Measurements from ENCODE around the gene MAPK11. TPM values are rescaled to one million over a fixed set of nuclear protein-coding genes. Genes with fewer than 3 reads are reported as not detected.

Gene MAPK11
- total RNA-seq, 2 experiments from 2014 or later, result 5.9 to 6.2 TPM

DNA sequence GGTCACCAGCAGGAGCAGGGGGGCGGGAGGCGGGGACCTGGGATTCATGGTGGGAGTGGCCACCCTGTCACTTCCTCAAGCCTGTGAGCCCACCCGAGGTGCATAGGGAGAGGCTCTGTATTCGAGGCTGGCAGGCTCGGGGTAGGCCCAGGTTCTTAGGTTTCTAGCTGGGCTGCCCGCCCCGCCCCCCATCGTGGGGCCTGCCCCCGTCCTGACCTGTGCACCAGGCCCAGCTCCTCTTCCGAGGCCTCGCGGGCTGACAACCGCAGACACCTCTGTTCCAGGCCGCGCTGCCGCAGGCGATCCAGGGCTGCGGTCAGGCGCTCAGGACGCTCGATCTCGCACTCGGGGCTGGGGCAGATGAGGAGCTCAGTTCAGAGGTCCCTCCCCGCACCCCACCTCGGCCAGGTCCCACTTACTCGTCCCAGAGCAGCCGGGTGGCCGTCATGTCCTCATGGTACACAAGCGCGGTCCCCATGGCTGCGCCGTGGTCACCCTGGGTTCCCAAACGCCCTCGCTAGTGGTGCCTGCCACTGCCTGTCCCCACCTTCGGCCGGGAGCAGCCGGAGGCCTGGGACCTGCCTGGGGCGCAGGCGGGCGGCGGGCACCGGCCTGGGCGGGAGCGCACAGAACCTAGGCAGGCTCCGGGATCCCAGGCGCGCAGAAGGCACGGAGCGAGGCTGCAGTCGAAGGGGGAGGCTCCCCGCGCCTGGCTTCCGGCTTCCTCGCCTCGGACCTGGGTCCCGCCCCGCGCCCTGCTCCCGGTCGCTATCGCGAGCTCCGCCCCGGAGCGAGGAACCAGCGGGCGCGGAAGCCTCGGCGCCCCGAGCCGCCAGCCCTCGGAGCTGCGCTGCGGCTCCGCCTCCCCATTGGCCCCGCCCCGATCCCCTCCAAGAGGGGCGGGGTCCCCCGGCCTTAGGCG is 19.4 kb downstream of the MAPK11 start, which contains the start of gene HDAC10:
Gene HDAC10 (minus strand): TSS at position 711 of the 922 bp plus-strand sequence. CDS start 233 bp downstream, at position 478.
- Mint-ChIP-seq H3K9me3 (no peaks in the 10 kb centered on the region), H3K4me3 (peak within 1 kb of the TSS; percentile 85), H3K27ac (peak within 1 kb of the TSS; percentile 81), H3K36me3 (ENCODE audit: low read depth) (peaks cover 9% of the 10 kb centered on the region), H3K27me3 (no peaks in the 10 kb centered on the region), H3K4me1 (ENCODE audit: low read depth) (peaks cover 15% of the 10 kb centered on the region)
- TF ChIP-seq, protein P1, sequence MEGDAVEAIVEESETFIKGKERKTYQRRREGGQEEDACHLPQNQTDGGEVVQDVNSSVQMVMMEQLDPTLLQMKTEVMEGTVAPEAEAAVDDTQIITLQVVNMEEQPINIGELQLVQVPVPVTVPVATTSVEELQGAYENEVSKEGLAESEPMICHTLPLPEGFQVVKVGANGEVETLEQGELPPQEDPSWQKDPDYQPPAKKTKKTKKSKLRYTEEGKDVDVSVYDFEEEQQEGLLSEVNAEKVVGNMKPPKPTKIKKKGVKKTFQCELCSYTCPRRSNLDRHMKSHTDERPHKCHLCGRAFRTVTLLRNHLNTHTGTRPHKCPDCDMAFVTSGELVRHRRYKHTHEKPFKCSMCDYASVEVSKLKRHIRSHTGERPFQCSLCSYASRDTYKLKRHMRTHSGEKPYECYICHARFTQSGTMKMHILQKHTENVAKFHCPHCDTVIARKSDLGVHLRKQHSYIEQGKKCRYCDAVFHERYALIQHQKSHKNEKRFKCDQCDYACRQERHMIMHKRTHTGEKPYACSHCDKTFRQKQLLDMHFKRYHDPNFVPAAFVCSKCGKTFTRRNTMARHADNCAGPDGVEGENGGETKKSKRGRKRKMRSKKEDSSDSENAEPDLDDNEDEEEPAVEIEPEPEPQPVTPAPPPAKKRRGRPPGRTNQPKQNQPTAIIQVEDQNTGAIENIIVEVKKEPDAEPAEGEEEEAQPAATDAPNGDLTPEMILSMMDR (IDR thresholded peaks at IDR 0.05), result no peak
- CTCF ChIA-PET, result interaction anchor here (1.0 to 3.3 kb wide), 15 partner anchors 8 to 371 kb away, joined by 3 to 33 read pairs (median 5); partner anchors contain the start of genes DENND6B, MAPK12 and SCO2
- POLR2A ChIA-PET, result interaction anchor here (0.6 to 3.1 kb wide), 10 partner anchors 11 to 274 kb away, joined by 3 to 13 read pairs (median 3); partner anchors contain the start of genes LMF2, NCAPH2 and SCO2
- ATAC-seq (peak; percentile 89), DNase-seq (peak; percentile 90)
- intact Hi-C loops (cut with micrococcal nuclease), result loop anchor here (5.0 kb wide), 1 partner anchor 91 kb away; the partner anchor contains the start of gene PPP6R2

DNA sequence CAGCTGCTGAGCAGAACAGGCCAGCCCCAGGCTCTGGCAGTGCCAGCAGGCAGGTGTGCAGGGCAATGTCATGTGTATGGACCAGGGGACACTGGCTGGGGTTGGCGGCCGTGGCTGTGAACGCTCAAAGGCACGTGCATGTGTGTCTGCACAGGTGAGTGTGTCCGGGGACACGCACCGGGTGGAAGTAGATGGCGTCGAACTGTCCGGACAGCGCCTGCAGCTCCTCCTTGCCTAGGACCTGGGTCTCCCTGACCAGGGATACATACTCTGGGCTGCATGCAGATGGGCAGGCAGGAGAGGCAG is 20.0 kb downstream of the MAPK11 start:
- Mint-ChIP-seq H3K9me3 (no peaks in the 10 kb centered on the region), H3K4me1 (ENCODE audit: low read depth) (peaks cover 18% of the 10 kb centered on the region), H3K4me3 (peak overlapping the region; percentile 85), H3K36me3 (ENCODE audit: low read depth) (peaks cover 11% of the 10 kb centered on the region), H3K27me3 (no peaks in the 10 kb centered on the region), H3K27ac (no peak overlapping the region)
- TF ChIP-seq, protein P1 (IDR thresholded peaks at IDR 0.05), result no peak
- CTCF ChIA-PET, result interaction anchor here (1.0 to 3.3 kb wide), 7 partner anchors 10 to 275 kb away, joined by 3 to 33 read pairs (median 6); partner anchors contain the start of genes MAPK12 and SCO2
- intact Hi-C loops (cut with micrococcal nuclease), result loop anchor here (5.0 kb wide), 1 partner anchor 92 kb away; the partner anchor contains the start of gene PPP6R2
- no peak for ATAC-seq
- no peak for DNase-seq
- POLR2A ChIA-PET, result interaction anchor here (0.6 to 3.1 kb wide), 8 partner anchors 11 to 275 kb away, joined by 3 to 13 read pairs (median 3); partner anchors contain the start of genes LMF2, NCAPH2 and SCO2

DNA sequence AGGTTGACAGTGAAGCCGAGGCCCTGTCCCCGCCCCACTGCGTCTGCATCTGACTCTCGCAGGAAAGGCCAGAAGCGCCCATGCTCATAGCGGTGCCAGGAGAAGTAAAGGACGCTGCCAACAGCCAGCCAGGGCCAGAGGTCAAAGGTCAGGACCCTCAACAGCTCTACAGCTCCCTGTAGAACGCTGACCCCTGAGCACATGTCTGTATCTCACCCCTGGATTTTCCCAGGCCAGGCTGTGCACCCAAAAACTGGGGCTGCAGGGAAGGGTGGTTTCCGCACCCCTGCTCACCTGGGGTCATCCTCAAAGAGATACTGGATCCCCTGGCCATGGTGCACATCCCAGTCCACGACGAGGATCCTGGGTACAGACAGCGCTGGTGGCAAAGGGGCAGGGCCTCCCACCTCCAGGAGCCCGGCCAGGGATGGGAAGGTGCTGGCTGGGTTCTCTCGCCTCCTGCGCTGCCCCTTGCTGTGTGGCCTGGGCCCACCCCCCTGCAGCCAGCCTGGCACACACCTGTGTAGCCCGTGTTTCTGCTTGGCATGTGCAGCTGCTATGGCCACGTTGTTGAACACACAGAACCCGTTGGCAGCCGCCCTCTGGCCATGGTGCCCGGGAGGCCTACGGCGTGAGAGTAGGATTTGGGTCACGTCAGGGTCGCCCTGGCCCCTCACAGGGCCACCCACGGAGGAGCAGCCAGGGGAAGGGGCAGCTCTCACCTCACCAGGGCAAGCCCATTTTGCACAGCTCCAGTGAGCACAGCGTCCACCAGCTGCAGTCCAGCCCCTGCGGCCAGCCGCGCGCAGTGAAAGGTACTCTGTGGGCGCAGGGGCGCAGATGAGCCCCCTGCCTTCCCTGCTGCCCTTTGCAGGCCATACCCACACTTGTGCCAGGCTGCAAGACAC is 20.6 kb downstream of the MAPK11 start:
- no peak for DNase-seq
- ChIA-PET CTCF (interaction anchor here (1.3 to 2.0 kb wide), 2 partner anchors 13 to 249 kb away, joined by 4 to 6 read pairs; no protein-coding TSS in a partner anchor), POLR2A (interaction anchor here (1.3 to 2.6 kb wide), 3 partner anchors 10 to 93 kb away, joined by 3 to 7 read pairs (median 5); no protein-coding TSS in a partner anchor)
- TF ChIP-seq, protein P1 (IDR thresholded peaks at IDR 0.05), result no peak
- Mint-ChIP-seq H3K36me3 (ENCODE audit: low read depth) (peaks cover 13% of the 10 kb centered on the region), H3K4me1 (ENCODE audit: low read depth) (peaks cover 20% of the 10 kb centered on the region), H3K27ac (no peak overlapping the region), H3K9me3 (no peaks in the 10 kb centered on the region), H3K27me3 (no peaks in the 10 kb centered on the region), H3K4me3 (peak overlapping the region; percentile 85)
- no peak for ATAC-seq
- intact Hi-C loops (cut with micrococcal nuclease), result loop anchor here (5.0 kb wide), 1 partner anchor 93 kb away; the partner anchor contains the start of gene PPP6R2

DNA sequence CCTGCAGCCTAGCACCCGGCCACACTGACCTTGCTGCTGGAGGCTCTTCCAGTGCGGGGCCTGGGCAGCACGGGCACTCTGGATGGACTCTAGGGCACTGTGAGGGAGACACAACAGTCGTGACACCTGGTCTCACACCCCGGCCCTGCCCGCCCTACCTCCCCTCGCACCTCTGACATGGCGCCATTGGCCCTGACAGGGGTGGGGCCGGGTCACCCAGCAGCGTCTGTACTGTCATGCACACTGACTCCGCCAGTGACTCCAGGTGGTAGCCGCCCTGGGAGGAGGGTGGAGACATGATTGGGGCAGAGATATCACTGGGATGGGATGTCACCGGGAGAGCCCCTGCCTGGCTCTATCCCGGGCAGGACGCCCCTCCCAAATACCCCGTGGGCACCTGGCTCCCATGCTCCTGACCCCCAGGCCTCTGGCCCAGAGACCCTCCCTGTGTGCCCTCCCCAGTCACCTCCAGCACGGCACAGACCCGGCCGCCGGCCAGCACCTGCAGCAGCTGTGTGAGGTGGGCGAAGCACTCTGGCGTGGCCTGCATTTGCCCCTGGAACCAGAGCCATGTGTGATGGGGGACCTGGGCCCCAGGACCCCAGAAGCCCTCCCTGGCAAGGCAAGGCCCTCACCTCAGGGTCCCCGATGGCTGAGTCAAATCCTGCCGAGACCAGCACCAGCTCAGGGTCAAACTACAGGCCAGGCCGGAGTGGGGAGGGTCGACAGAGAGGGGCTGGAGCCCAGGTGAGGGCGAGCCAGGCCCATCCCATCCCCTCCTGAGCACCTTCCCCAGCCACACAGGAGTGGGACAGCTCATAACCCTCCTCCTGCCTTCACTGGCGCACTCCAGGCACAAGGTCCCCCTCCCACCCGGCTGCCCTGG is 21.7 kb downstream of the MAPK11 start:
- no peaks in the 10 kb centered on the region for H3K27me3 Mint-ChIP-seq
- peaks cover 20% of the 10 kb centered on the region for H3K4me1 Mint-ChIP-seq (ENCODE audit: low read depth)
- peaks cover 18% of the 10 kb centered on the region for H3K36me3 Mint-ChIP-seq (ENCODE audit: low read depth)
- no peak overlapping the region for H3K4me3 Mint-ChIP-seq
- ChIA-PET POLR2A (interaction anchor here (1.1 kb wide), 1 partner anchor 58 kb away, joined by 3 read pairs; no protein-coding TSS in a partner anchor), CTCF (no interaction called here)
- DNase-seq (no peak), ATAC-seq (no peak)
- no peak overlapping the region for H3K27ac Mint-ChIP-seq
- TF ChIP-seq, protein P1 (IDR thresholded peaks at IDR 0.05), result no peak
- intact Hi-C loops (cut with micrococcal nuclease), result no loop called here
- H3K9me3 Mint-ChIP-seq, result no peaks in the 10 kb centered on the region
